ENCODE data around the gene FAM234A. TPM values are rescaled to one million over a fixed set of nuclear protein-coding genes. Genes with fewer than 3 reads are reported as not detected.

The FAM234A gene
- total and polyA plus RNA-seq, 2 donors (not counting 1 experiment from before 2014, with no cell fraction given): 64.8 to 68.5 TPM

- Histone ChIP-seq H3K79me2 (ENCODE audit: control insufficient read depth, insufficient read depth, low read length) (no peaks in the 10 kb centered on the region), H2AFZ (ENCODE audit: low read length) (no peak overlapping the region), H3K9ac (ENCODE audit: insufficient read depth, low read length) (no peak overlapping the region), H3K4me1 (ENCODE audit: control insufficient read depth, extremely low read depth, insufficient read depth, low read length) (no peaks in the 10 kb centered on the region), H4K20me1 (ENCODE audit: control insufficient read depth, extremely low read depth, insufficient read depth, low read length) (no peaks in the 10 kb centered on the region), H3K27ac (ENCODE audit: insufficient read depth, low read length) (no peak overlapping the region), H3K9me3 (ENCODE audit: control insufficient read depth, insufficient read depth, low read depth, low read length) (no peaks in the 10 kb centered on the region), H3K4me3 (replicated peaks in 1 of 4; ENCODE audit: control extremely low read depth in 1 of 4, insufficient read depth in 1 of 4, low read depth in 3 of 4, low read length in 4 of 4) (no peak overlapping the region), H3K4me2 (ENCODE audit: extremely low read depth, insufficient read depth, low read length) (no peak overlapping the region), H3K27me3 (ENCODE audit: control insufficient read depth, insufficient read depth, low read length) (no peaks in the 10 kb centered on the region), H3K36me3 (ENCODE audit: control insufficient read depth, insufficient read depth, low read length) (peaks cover 31% of the 10 kb centered on the region)
- no peak for TF ChIP-seq EZH2 (IDR thresholded peaks at IDR 0.05; ENCODE audit: low read length, missing control alignments)
- peak in 1 of 2 donors; percentile 46 for DNase-seq (ENCODE audit: low read depth in 2 of 2)
These were observed 42.8 kb upstream of the FAM234A start for GRCh38 chr16:191831-192230.

DNA sequence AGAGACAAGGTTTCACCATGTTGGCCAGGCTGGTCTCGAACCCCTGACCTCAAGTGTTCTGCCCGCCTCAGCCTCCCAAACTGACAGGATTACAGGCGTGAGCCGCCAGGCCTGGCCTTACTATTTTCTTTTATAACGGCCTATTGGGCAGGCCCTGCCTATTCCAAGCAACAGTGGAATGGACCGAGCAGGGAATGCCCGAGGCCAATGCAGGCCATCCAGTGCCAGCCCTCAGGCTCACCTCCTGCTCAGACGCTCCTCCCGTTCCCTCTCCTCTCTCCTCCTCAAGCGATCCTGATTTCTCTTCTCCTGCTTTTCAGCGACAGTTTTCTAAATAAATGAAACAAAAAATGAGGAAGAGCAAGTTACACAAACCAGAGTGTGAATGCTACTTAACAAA is 41.9 kb upstream of the FAM234A start:
- DNase-seq (ENCODE audit: low read depth in 2 of 2): no peak
- H2AFZ ChIP-seq (ENCODE audit: low read length): no peak overlapping the region
- H3K9me3 ChIP-seq (ENCODE audit: control insufficient read depth, insufficient read depth, low read depth, low read length): no peaks in the 10 kb centered on the region
- no peak overlapping the region for H3K27ac ChIP-seq (ENCODE audit: insufficient read depth, low read length)
- TF ChIP-seq, protein P1, sequence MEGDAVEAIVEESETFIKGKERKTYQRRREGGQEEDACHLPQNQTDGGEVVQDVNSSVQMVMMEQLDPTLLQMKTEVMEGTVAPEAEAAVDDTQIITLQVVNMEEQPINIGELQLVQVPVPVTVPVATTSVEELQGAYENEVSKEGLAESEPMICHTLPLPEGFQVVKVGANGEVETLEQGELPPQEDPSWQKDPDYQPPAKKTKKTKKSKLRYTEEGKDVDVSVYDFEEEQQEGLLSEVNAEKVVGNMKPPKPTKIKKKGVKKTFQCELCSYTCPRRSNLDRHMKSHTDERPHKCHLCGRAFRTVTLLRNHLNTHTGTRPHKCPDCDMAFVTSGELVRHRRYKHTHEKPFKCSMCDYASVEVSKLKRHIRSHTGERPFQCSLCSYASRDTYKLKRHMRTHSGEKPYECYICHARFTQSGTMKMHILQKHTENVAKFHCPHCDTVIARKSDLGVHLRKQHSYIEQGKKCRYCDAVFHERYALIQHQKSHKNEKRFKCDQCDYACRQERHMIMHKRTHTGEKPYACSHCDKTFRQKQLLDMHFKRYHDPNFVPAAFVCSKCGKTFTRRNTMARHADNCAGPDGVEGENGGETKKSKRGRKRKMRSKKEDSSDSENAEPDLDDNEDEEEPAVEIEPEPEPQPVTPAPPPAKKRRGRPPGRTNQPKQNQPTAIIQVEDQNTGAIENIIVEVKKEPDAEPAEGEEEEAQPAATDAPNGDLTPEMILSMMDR (conservative IDR thresholded peaks at IDR 0.05 in 1 of 2, IDR thresholded peaks at IDR 0.05 in 1 of 2; ENCODE audit: low read depth in 1 of 2, low read length in 2 of 2): no peak
- H3K9ac ChIP-seq (ENCODE audit: insufficient read depth, low read length): no peak overlapping the region
- H3K79me2 ChIP-seq (ENCODE audit: control insufficient read depth, insufficient read depth, low read length): no peaks in the 10 kb centered on the region
- no peaks in the 10 kb centered on the region for H3K27me3 ChIP-seq (ENCODE audit: control insufficient read depth, insufficient read depth, low read length)
- H3K4me3 ChIP-seq (replicated peaks in 1 of 4; ENCODE audit: control extremely low read depth in 1 of 4, insufficient read depth in 1 of 4, low read depth in 3 of 4, low read length in 4 of 4): no peak overlapping the region
- H3K4me1 ChIP-seq (ENCODE audit: control insufficient read depth, extremely low read depth, insufficient read depth, low read length): no peaks in the 10 kb centered on the region
- no peak overlapping the region for H3K4me2 ChIP-seq (ENCODE audit: extremely low read depth, insufficient read depth, low read length)
- H4K20me1 ChIP-seq (ENCODE audit: control insufficient read depth, extremely low read depth, insufficient read depth, low read length): no peaks in the 10 kb centered on the region
- H3K36me3 ChIP-seq (ENCODE audit: control insufficient read depth, insufficient read depth, low read length): peaks cover 30% of the 10 kb centered on the region

DNA sequence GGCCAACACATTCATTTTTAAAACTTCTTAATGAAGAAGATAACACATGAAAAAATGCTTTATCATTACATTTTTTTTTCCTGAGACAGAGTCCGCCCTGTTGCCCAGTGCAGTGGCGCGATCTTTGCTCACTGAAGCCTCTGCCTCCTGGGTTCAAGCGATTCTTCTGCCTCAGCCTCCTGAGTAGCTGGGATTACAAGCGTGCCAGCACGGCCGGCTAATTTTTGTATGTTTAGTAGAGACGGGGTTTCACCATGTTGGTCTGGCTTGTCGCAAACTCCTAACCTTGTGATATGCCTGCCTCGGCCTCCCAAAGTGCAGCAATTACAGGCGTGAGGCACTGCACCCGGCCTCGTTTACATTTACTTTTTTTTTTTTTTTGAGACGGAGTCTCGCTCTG is 41.2 kb upstream of the FAM234A start:
- H3K9me3 ChIP-seq (ENCODE audit: control insufficient read depth, insufficient read depth, low read depth, low read length): no peaks in the 10 kb centered on the region
- H3K4me1 ChIP-seq (ENCODE audit: control insufficient read depth, extremely low read depth, insufficient read depth, low read length): no peaks in the 10 kb centered on the region
- peaks cover 31% of the 10 kb centered on the region for H3K36me3 ChIP-seq (ENCODE audit: control insufficient read depth, insufficient read depth, low read length)
- no peaks in the 10 kb centered on the region for H3K79me2 ChIP-seq (ENCODE audit: control insufficient read depth, insufficient read depth, low read length)
- no peaks in the 10 kb centered on the region for H3K27me3 ChIP-seq (ENCODE audit: control insufficient read depth, insufficient read depth, low read length)
- no peak overlapping the region for H3K9ac ChIP-seq (ENCODE audit: insufficient read depth, low read length)
- no peak overlapping the region for H3K4me3 ChIP-seq (replicated peaks in 1 of 4; ENCODE audit: control extremely low read depth in 1 of 4, insufficient read depth in 1 of 4, low read depth in 3 of 4, low read length in 4 of 4)
- DNase-seq (ENCODE audit: low read depth in 2 of 2): no peak
- no peak overlapping the region for H3K4me2 ChIP-seq (ENCODE audit: extremely low read depth, insufficient read depth, low read length)
- TF ChIP-seq EZH2 (IDR thresholded peaks at IDR 0.05; ENCODE audit: low read length, missing control alignments): no peak
- TF ChIP-seq, protein P1 (conservative IDR thresholded peaks at IDR 0.05 in 1 of 2, IDR thresholded peaks at IDR 0.05 in 1 of 2; ENCODE audit: low read depth in 1 of 2, low read length in 2 of 2): no peak
- no peaks in the 10 kb centered on the region for H4K20me1 ChIP-seq (ENCODE audit: control insufficient read depth, extremely low read depth, insufficient read depth, low read length)
- no peak overlapping the region for H3K27ac ChIP-seq (ENCODE audit: insufficient read depth, low read length)
- H2AFZ ChIP-seq (ENCODE audit: low read length): no peak overlapping the region
